ENCODE results near the gene FLG2. TPM values are rescaled to one million over a fixed set of nuclear protein-coding genes. Genes with fewer than 3 reads are reported as not detected.

Gene FLG2
- total RNA-seq: not detected in 2 replicates

DNA sequence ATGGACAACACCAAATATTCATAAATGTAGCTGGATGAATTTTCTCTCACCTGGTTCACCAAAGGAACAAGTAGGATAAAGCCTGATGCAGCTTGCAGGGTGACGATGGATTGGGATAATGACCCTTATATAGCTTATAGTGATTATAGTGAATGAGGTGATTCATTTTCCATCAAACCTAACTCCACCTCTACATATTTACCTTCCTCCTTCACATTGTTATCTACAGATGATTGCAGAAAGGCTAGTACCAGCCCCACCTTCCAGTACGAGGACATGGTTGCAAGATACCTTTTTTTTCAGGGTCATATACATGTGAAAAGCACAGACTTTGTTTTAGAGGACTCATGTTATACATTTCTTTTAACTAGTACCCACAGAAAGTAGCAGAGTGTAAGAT is at the start of gene FLG2:
Gene FLG2, minus strand, starts transcription at position 101 of the 400 bp plus-strand sequence. CDS start 1,122 bp downstream, outside the sequence.

DNA sequence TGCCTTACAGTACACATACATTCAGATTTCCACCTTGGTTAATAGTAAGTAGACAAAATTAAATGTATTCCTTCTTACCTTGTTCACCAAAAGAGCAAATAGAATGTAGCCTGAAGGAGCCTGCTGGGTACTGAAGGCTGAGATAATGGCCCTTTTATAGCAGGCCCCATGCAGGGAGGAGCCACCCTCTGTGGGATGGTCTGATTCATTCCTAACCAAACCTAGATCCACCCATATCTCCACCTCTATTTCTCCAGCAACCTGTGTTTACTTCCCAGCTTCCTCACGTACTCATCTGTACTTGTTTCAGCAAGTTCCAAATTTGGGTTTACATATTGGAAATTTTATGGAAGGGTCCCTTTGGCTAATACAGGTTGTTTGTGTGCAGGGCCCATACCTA is 34.7 kb downstream of the FLG2 start, which contains the start of gene FLG:
Gene FLG, minus strand, starts transcription at position 129 of the 400 bp plus-strand sequence. CDS start 9,783 bp downstream, outside the sequence.

Other genes with a start within 250 kb of the FLG2 start
- 0.06 TPM in 1 of 2 replicates, not detected in the other for gene TCHH, start 244.6 kb downstream of the FLG2 start, total RNA-seq
- not detected in 2 replicates for gene RPTN, start 200.8 kb downstream of the FLG2 start, total RNA-seq
- not detected in 2 replicates for gene HRNR, start 135.8 kb downstream of the FLG2 start, total RNA-seq
- not detected in 2 replicates for gene FLG, start 34.8 kb downstream of the FLG2 start, total RNA-seq
- not detected in 2 replicates for gene CRNN, start 54.3 kb upstream of the FLG2 start, total RNA-seq
- gene LCE5A, start 150.8 kb upstream of the FLG2 start, total RNA-seq: not detected in 2 replicates
- gene CRCT1, start 154.5 kb upstream of the FLG2 start, total RNA-seq: not detected in 2 replicates
- not detected in 2 replicates for gene LCE3E, start 206.8 kb upstream of the FLG2 start, total RNA-seq
- not detected in 2 replicates for gene LCE3D, start 220.5 kb upstream of the FLG2 start, total RNA-seq
- not detected in 2 replicates for gene LCE3C, start 240.2 kb upstream of the FLG2 start, total RNA-seq

Data from cardiac ventricle fibroblast (primary cell).